GM12878 (cell line): ENCODE data around the gene FGF14. TPM values are rescaled to one million over a fixed set of nuclear protein-coding genes. Genes with fewer than 3 reads are reported as not detected.

Experiments used
- ATAC-seq: fragments of 200-7000 bp; cut with Tn5 transposase; 3 replicates; pipeline ENCODE4 v1.9.1; 2020; ENCODE audit warnings: mild to moderate bottlenecking, moderate library complexity
- Bru-seq: library from RNA; stranded (reverse); fragments of 400-500 nt; gene quantifications from one replicate; lab custom pipeline; 2021; lab: Mats Ljungman, UMichigan
- BruChase-seq, 2 experiments: library from RNA; stranded (reverse); fragments of 400-500 nt; gene quantifications; one replicate each; lab custom pipeline; 2021; lab: Mats Ljungman, UMichigan
- BruUV-seq: library from RNA; stranded (reverse); fragments of 400-500 nt; replicated peaks from 2 replicates; lab custom pipeline; 2021; lab: Mats Ljungman, UMichigan
- CTCF ChIA-PET: fragments of 300-600 bp; sonication (Branson Sonifier 250); formaldehyde crosslinking; extraction: SDS; loops from one replicate; lab custom pipeline; 2021; ENCODE audit warnings: inconsistent platforms; lab: Yijun Ruan, JAX
- POLR2A ChIA-PET: fragments of 350-600 bp; formaldehyde crosslinking; extraction: SDS; loops from one replicate; lab custom pipeline; 2021; ENCODE audit warnings: inconsistent platforms; lab: Charles Lee
- RAD21 ChIA-PET: fragments of 300-600 bp; sonication (Branson Sonifier 250); formaldehyde crosslinking; loops from one replicate; lab custom pipeline; 2023; ENCODE audit warnings: antibody characterized with exemption; ENCODE audit not compliant: unreplicated experiment; lab: Charles Lee
- SMC1A ChIA-PET: fragments of 300-600 bp; sonication (Branson Sonifier 250); formaldehyde crosslinking; loops from one replicate; lab custom pipeline; 2023; ENCODE audit not compliant: unreplicated experiment, uncharacterized antibody; lab: Charles Lee
- DNase-seq: peaks from one replicate; pipeline ENCODE4 v3.0.0-alpha.2; 2011; ENCODE audit warnings: low read depth, low spot score
- FAIRE-seq: peaks from 3 replicates; lab custom pipeline; 2011; peaks lifted over from hg19 to GRCh38; lab: Jason Lieb, UNC
- H2AFZ ChIP-seq: 2 replicates; pipeline ENCODE4 v1.6.0; 2011; ENCODE audit warnings: low read depth, low read length, control low read depth; ENCODE audit not compliant: control insufficient read depth
- H3K27ac ChIP-seq: 2 replicates; pipeline ENCODE4 v1.5.1; 2011; ENCODE audit warnings: control low read depth; ENCODE audit not compliant: control insufficient read depth, insufficient read depth
- H3K27me3 ChIP-seq, 2 experiments: replicated peaks in 1 of 2; 2 replicates each; pipeline versions ENCODE4 v1.6.0 to v1.6.1; 2011; ENCODE audit warnings: low read length in 1 of 2; ENCODE audit not compliant: control insufficient read depth in 2 of 2, insufficient read depth in 2 of 2
- H3K36me3 ChIP-seq, 2 experiments: 2 replicates each; pipeline ENCODE4 v1.5.1; 2011; ENCODE audit warnings: low read length in 1 of 2; ENCODE audit not compliant: control insufficient read depth in 2 of 2, insufficient read depth in 2 of 2
- H3K4me1 ChIP-seq: 2 replicates; pipeline ENCODE4 v1.6.1; 2011; ENCODE audit warnings: mild to moderate bottlenecking, low read length, moderate library complexity, mixed read lengths; ENCODE audit not compliant: control insufficient read depth, insufficient read depth
- H3K4me2 ChIP-seq: 2 replicates; pipeline ENCODE4 v1.6.0; 2011; ENCODE audit warnings: control low read depth; ENCODE audit not compliant: control insufficient read depth, insufficient read depth
- H3K4me3 ChIP-seq: fragments of 200-600 bp; sonication (generic); 2 replicates; pipeline ENCODE4 v1.5.1; 2016
- H3K79me2 ChIP-seq: 2 replicates; pipeline ENCODE4 v1.6.0; 2011; ENCODE audit warnings: low read length; ENCODE audit not compliant: control insufficient read depth, insufficient read depth
- H3K9ac ChIP-seq: 2 replicates; pipeline ENCODE4 v1.8.0; 2011; ENCODE audit warnings: low read length, control low read depth, mixed read lengths; ENCODE audit not compliant: control insufficient read depth, insufficient read depth
- H3K9me3 ChIP-seq: replicated peaks from 3 replicates; pipeline ENCODE4 v1.5.1; 2011; ENCODE audit warnings: mild to moderate bottlenecking, low read length; ENCODE audit not compliant: control insufficient read depth, insufficient read depth
- H4K20me1 ChIP-seq: 2 replicates; pipeline ENCODE4 v1.6.0; 2011; ENCODE audit not compliant: control insufficient read depth, insufficient read depth
- NRF1 ChIP-seq: conservative IDR thresholded peaks from 2 replicates; pipeline ENCODE4 v1.6.1; 2011; ENCODE audit warnings: mild to moderate bottlenecking, low read depth, low read length, improper control_type of control experiment
- PAX5 ChIP-seq: IDR thresholded peaks from 2 replicates; pipeline ENCODE4 v1.6.1; 2011; ENCODE audit warnings: low read depth, low read length, borderline replicate concordance
- POU2F2 ChIP-seq: IDR thresholded peaks from 3 replicates; pipeline ENCODE4 v1.6.1; 2011; ENCODE audit warnings: low read depth, mild to moderate bottlenecking, low read length, borderline replicate concordance
- WGBS: methylation state at CpG from one replicate; pipeline ENCODE4 v1.1.6; 2016; ENCODE audit warnings: low lambda C conversion rate; ENCODE audit not compliant: insufficient replicate concordance, insufficient coverage; ENCODE audit errors: missing lambda C conversion rate; 5-methylcytosine and 5-hydroxymethylcytosine counted together
- in situ Hi-C: fragments of 300-500 bp; cut with MboI; formaldehyde crosslinking; loops from 9 replicates; pipeline ENCODE4 v1.14.3; 2018; ENCODE audit warnings: mixed read lengths
- intact Hi-C: fragments of 100-400 bp; cut with micrococcal nuclease; formaldehyde crosslinking; loops from one replicate; pipeline ENCODE4 v1.14.2; 2022; ENCODE audit not compliant: unreplicated experiment
- long read RNA-seq, 2 experiments: library from polyadenylated mRNA; unstranded; transcript quantifications; one replicate each; pipeline ENCODE4 v2.0.0, GENCODE V29; 2019 to 2020
- polyA minus RNA-seq, 3 experiments: library from RNA; depleted of rRNA, polyadenylated mRNA; stranded (reverse); fragments of >200 nt; gene quantifications; 2 replicates each; pipeline ENCODE4 v1.2.3, GENCODE V29; 2011
- polyA plus RNA-seq, 11 experiments: library from polyadenylated mRNA; depleted of rRNA in 4 of 11; unstranded in 6 of 11; stranded (reverse) in 5 of 11; fragments of >200 nt; fragmentation: Nextera tagmentation in 4 of 11; fragmentation: Illumina TruSeq in 1 of 11; extraction: Ambion mirVana in 4 of 11; extraction: Trizol in 1 of 11; gene quantifications; 1 replicate in 1 of 11; 2 replicates in 10 of 11; pipeline versions ENCODE4 v1.2.1 to v1.2.3, GENCODE V29; 2011 to 2016; ENCODE audit warnings: inconsistent platforms in 2 of 11, missing spikeins in 2 of 11, low read depth in 1 of 11
- total RNA-seq, 4 experiments: library from RNA; depleted of rRNA in 3 of 4; stranded (reverse); fragments of >200 nt in 3 of 4; fragmentation: Illumina TruSeq in 1 of 4; extraction: Trizol in 1 of 4; gene quantifications; 2 replicates each; pipeline versions ENCODE4 v1.2.1 to v1.2.3, GENCODE V29; 2013 to 2021
- TF ChIP-seq, protein P1 (sequence below): fragments of 450-650 bp; formaldehyde crosslinking; IDR thresholded peaks from 2 replicates; pipeline ENCODE4 v1.4.0; 2020; ENCODE audit warnings: mild to moderate bottlenecking, moderate library complexity

Gene FGF14
- 0.07 and 0.40 TPM in 2 replicates for total RNA-seq (2013; cell fraction: nucleolus; rRNA removed)
- total RNA-seq (2014; rRNA removed) (under 0.01 and 0.05 TPM in 2 replicates), total RNA-seq (2014; rRNA removed; fragmentation: Illumina TruSeq; extraction: Trizol) (0.04 and 0.05 TPM in 2 replicates), total RNA-seq (2021) (0.11 and 0.44 TPM in 2 replicates), polyA plus RNA-seq (2011; rRNA removed) (0.22 and 0.39 TPM in 2 replicates), polyA plus RNA-seq (2014; fragmentation: Illumina TruSeq; extraction: Trizol) (0.03 and 0.05 TPM in 2 replicates), polyA plus RNA-seq (2014; fragmentation: Nextera tagmentation; extraction: Ambion mirVana) (under 1 TPM; 0.03 to 0.05 TPM), polyA plus RNA-seq (2014; rRNA removed) (0.04 TPM in 2 replicates), polyA plus RNA-seq (2016; fragmentation: Nextera tagmentation; extraction: Ambion mirVana) (under 1 TPM; 0.01 to 0.21 TPM), polyA minus RNA-seq (2011; rRNA and poly(A)+ RNA removed) (0.37 and 1.6 TPM in 2 replicates), Bru-seq, nascent RNA (percentile 13 among the genes with signal in this experiment), BruChase-seq, experiment 1, labeled RNA remaining after a 6-hour chase (percentile 10 among the genes with signal in this experiment), BruChase-seq, experiment 2, labeled RNA remaining after a 2-hour chase (percentile 13 among the genes with signal in this experiment)
- polyA plus RNA-seq (2011; ENCODE audit: low read depth), result not detected
- polyA plus RNA-seq (2011; cell fraction: cytosol; rRNA removed), result 0.10 and 0.18 TPM in 2 replicates
- polyA plus RNA-seq (2011; cell fraction: nucleus; rRNA removed), result 0.09 and 0.36 TPM in 2 replicates
- polyA plus RNA-seq (2012), result not detected in 2 replicates
- 0.73 TPM in 1 of 2 replicates, not detected in the other for polyA minus RNA-seq (2011; cell fraction: cytosol; rRNA and poly(A)+ RNA removed)
- 0.12 and 1.1 TPM in 2 replicates for polyA minus RNA-seq (2011; cell fraction: nucleus; rRNA and poly(A)+ RNA removed)
- long read RNA-seq, experiment 1, partial matches to known transcripts, result 1 of 2 reads
- long read RNA-seq, experiment 1, other reads (novel, unspliced or antisense), result 1 of 2 reads
- long read RNA-seq, experiment 2, partial matches to known transcripts, result 8 of 27 reads
- long read RNA-seq, experiment 2, other reads (novel, unspliced or antisense), result 19 of 27 reads

DNA sequence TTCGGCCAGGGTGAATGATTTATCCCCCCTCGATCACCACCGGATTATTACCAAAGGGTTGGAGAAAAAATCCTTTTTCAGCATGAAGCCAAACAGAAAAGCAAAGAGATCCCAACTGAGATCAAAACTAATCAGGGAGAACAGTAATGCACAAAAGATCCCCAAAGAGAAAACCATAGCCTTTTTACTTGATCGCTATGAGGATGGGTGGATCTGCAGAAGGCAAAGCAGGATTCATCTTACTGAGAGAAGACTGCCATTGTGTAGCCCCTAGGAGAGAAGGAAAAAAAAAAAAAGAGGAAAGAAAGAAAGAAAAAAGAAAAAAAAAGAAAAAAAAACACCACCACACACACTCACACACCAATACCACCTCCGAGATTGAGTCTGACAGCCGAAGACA is at the start of gene FGF14:
TSS of gene FGF14 (minus strand) at position 283 of the 400 bp plus-strand sequence.
- ATAC-seq (no peak), FAIRE-seq (no peak), DNase-seq (no peak)
- H3K79me2 ChIP-seq, result no peaks in the 10 kb centered on the region
- in situ Hi-C loops (no loop called here), intact Hi-C loops (no loop called here)
- ChIA-PET CTCF (no interaction called here), POLR2A (no interaction called here), SMC1A (no interaction called here), RAD21 (no interaction called here)
- no peaks in the 10 kb centered on the region for H3K36me3 ChIP-seq
- 0% methylated on average over 6 of the region's 6 CpGs for WGBS
- BruUV-seq, result no TSS peak
- no peaks in the 10 kb centered on the region for H3K9me3 ChIP-seq
- H3K27ac ChIP-seq, result no peak within 1 kb of the TSS
- H3K9ac ChIP-seq, result no peak within 1 kb of the TSS
- H3K4me3 ChIP-seq, result no peak within 1 kb of the TSS
- H4K20me1 ChIP-seq, result no peaks in the 10 kb centered on the region
- peaks cover 10 to 11% of the 10 kb centered on the region in 2 experiments for H3K27me3 ChIP-seq
- H2AFZ ChIP-seq, result no peak within 1 kb of the TSS
- TF ChIP-seq NRF1 (no peak), PAX5 (no peak), POU2F2 (no peak)
- TF ChIP-seq, protein P1, sequence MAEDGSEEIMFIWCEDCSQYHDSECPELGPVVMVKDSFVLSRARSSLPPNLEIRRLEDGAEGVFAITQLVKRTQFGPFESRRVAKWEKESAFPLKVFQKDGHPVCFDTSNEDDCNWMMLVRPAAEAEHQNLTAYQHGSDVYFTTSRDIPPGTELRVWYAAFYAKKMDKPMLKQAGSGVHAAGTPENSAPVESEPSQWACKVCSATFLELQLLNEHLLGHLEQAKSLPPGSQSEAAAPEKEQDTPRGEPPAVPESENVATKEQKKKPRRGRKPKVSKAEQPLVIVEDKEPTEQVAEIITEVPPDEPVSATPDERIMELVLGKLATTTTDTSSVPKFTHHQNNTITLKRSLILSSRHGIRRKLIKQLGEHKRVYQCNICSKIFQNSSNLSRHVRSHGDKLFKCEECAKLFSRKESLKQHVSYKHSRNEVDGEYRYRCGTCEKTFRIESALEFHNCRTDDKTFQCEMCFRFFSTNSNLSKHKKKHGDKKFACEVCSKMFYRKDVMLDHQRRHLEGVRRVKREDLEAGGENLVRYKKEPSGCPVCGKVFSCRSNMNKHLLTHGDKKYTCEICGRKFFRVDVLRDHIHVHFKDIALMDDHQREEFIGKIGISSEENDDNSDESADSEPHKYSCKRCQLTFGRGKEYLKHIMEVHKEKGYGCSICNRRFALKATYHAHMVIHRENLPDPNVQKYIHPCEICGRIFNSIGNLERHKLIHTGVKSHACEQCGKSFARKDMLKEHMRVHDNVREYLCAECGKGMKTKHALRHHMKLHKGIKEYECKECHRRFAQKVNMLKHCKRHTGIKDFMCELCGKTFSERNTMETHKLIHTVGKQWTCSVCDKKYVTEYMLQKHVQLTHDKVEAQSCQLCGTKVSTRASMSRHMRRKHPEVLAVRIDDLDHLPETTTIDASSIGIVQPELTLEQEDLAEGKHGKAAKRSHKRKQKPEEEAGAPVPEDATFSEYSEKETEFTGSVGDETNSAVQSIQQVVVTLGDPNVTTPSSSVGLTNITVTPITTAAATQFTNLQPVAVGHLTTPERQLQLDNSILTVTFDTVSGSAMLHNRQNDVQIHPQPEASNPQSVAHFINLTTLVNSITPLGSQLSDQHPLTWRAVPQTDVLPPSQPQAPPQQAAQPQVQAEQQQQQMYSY (CRISPR knock-in tag), result no peak
- H3K4me2 ChIP-seq, result no peak within 1 kb of the TSS
- no peaks in the 10 kb centered on the region for H3K4me1 ChIP-seq
